HG03457 (cell line): ENCODE measurements around the gene CPNE7.
"Not testable (repeated sequence)": the region's sequence is repeated elsewhere in the genome, so short reads cannot be mapped to it uniquely, and the experiment has no call there.

Experiments
- ATAC-seq: cut with Tn5 transposase; IDR thresholded peaks from one replicate; pipeline ENCODE4 v1.9.1; 2021; ENCODE audit warnings: moderate number of reproducible peaks; ENCODE audit not compliant: unreplicated experiment

The CPNE7 gene

DNA sequence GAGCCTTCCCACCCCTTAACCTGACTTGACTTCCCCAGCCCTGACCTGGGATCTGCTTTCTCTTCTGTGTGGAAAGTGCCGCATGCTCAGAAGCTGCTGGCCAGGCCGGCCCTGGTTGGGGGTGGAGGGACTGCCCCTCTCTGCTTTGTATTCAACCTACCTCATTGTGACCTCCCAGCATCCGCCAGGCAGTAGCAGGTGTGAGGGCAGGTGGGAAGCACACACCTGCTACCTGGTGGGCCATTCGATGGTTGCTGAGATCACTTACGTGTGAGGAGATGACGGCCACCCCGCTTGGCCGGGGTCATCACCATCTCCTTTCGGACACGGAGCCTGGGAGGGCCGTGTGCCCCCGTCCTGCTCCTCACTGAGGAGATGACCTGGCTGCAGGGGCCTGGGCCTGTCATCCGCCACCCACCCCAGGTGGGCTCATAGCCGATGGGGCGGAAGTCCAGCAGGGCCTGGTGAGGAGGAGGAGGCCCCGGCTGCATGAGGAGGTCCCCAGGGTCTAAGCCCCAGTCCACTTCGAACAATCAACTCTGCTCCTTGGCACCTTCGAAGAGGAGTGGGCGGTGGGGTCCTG, 7.1 kb downstream of the CPNE7 start:
- ATAC-seq = no peak

DNA sequence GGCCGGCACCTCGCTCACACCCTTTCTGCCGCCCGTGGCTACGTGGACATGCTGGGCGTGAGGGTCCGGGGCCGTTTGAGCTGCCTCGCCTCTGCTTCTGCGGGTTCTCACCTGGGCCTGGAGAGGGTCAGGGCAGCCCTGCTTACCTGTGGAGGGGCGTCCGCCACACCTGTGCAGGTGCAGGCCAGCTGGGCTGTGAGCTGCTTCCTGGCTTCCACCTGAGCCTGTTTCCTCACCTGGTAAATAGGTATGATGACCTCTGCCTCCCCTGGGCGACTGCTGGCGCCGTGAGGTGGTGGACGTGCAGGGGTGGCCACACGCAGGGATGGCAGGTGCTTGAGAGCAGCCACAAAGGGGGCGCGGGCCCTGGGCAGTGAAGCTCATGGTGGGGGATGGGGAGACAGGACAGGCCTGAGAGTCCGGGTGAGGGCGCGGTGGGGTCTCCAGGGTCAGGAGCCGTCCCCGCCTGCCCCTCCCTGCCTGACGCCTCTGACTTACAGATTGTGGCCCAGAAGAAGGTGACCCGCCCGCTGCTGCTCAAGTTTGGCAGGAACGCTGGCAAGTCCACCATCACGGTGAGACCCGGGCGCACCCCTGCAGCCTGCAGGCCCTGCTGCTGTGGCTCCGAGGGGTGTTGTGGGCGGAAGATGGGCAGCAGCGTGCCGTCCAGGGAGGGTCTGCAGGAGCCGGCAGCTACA, 7.8 kb downstream of the CPNE7 start:
- no peak for ATAC-seq

DNA sequence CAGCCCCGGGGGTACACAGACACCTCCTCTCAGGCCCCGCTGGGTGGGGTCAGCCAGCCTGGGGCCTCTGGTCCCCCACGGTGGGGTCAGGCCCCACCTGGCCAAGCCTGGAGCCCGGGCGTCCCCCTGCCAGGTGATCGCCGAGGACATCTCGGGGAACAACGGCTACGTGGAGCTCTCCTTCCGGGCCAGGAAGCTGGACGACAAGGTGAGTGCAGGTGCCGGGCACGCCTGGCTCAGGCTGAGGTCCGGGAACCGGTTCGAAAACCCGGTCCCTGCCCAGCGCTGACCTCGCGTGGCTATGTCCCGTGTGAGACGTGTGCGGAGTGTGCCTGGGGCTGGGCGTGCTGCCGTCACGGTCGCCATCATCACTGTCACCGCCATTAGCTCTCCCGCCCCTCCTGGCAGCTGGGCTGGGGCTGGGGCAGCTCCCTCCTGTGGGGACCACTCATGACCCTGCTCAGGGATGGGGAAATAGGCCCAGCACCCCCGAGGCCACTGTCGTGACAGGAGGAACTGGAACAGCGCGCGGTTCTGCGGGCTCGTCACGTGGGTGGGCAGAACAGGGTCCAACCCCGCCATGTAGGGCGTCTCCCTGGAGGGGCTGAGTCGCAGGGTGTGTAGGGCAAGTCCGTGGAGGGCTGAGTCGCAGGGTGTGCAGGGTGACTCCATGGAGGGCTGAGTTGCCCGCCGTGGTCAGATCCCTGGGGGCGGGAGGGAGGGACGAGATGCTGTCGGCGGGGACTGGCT, 8.5 kb downstream of the CPNE7 start:
- ATAC-seq = no peak

GRCh38 chr16:89584768-89585549, 9.4 kb downstream of the CPNE7 start:
- ATAC-seq = no peak

DNA sequence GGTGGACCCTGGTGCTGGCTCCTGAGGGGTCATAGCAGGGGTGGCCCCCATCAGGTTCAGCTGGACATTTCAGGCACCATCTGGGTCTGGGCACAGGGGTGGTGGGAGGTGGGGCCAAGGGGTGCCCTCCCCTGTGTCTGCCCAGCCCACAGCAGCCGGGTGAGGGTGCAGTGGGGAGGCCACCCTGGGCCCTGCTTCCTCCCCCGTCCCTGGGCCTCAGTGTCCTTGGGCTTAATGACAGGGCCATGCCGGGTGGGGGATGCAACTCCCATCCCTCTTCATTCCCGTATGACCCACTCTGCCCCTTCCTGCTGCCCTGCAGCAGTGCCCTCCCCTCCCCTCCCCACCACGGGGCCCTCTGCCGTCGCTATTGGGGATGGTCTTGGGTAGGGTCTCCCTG, 10.7 kb downstream of the CPNE7 start:
- no peak for ATAC-seq

- ATAC-seq = no peak
Observed at GRCh38 chr16:89586853-89587252, 11.3 kb downstream of the CPNE7 start.

DNA sequence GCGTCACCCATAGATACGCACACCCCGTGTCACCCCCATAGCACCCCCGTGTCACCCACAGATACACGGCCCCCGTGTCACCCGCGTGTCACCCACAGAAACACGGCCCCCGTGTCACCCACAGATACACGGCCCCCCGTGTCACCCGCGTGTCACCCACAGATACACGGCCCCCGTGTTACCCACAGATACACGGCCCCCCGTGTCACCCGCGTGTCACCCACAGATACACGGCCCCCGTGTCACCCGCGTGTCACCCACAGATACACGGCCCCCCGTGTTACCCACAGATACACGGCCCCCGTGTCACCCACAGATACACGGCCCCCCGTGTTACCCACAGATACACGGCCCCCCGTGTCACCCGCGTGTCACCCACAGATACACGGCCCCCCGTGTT, 12.1 kb downstream of the CPNE7 start:
- not testable (repeated sequence) for ATAC-seq

GRCh38 chr16:89588413-89589109, 13.0 kb downstream of the CPNE7 start:
- no peak for ATAC-seq

GRCh38 chr16:89589241-89589926, 13.8 kb downstream of the CPNE7 start:
- no peak for ATAC-seq

- no peak for ATAC-seq
Observed at GRCh38 chr16:89593841-89594240, 18.3 kb downstream of the CPNE7 start.

DNA sequence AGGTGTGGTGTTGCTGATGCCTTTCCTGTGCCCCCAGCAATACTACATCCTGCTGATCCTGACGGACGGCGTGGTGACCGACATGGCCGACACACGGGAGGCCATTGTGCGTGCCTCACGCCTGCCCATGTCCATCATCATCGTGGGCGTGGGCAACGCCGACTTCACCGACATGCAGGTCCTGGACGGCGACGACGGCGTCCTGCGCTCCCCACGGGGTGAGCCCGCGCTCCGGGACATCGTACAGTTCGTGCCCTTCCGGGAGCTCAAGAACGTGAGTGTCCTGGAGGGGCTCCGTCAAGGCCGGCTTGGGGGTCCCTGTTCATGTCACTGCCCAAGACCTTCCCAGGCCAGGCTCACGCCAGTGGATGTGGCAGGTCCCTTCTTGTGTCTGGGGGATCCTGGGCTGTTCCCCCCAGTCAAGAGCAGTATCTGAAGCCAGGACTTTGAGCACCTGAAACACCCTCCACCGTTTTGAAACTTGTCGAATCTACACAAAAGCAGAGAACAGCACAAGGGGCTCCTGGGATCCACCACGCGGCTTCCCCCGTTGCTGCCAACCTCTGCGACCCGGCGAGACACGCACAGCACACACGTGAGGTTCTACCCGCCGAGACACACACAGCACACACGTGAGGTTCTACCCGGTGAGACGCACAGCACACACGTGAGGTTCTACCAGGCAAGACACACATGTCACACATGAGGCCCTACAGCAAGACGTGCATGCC, 19.9 kb downstream of the CPNE7 start:
- no peak for ATAC-seq

DNA sequence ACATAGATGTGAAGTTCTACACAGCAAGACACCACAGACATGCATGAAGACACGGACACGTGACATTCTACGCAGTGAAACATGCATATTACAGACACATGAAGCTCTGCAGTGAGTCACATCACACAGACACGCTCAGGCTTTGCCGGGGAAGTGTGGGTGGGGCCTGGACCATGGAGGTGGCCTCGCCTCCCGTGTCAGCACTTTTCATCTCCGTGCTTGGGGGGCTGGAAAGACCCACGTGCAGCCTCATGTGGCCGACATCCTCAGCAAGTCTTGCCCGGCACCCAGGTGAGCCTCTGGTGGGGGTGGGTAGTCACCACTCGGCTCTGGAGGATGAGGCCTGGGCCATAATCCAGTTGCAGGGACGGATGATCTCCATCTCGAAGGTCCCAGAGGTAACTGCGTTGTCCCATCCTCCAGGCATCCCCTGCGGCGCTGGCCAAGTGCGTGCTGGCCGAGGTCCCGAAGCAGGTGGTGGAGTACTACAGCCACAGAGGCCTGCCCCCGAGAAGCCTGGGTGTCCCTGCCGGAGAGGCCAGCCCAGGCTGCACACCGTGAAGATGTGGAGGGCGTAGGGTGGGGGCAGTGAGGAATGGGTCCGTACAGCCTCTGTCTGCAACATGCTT, 20.6 kb downstream of the CPNE7 start:
- no peak for ATAC-seq

GRCh38 chr16:89596957-89597649, 21.5 kb downstream of the CPNE7 start:
- no peak for ATAC-seq

DNA sequence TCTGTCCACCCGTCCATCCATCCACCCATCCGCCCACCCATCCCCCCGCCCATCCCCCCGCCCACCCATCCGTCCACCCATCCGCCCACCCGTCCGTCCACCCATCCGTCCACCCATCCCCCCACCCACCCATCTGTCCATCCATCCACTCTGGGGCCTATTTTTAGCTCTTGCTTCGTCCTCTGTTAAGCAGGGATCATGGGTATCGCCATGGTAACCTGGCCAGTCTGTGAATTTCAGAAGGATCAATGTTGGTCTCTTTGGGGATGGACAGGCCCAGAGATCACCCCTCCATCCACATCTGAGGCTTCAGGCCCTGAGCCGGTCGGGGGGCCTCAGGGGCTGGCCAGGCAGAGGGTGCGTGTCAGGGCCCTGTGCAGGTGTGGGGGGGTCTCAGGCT, 22.6 kb downstream of the CPNE7 start:
- no peak for ATAC-seq

DNA sequence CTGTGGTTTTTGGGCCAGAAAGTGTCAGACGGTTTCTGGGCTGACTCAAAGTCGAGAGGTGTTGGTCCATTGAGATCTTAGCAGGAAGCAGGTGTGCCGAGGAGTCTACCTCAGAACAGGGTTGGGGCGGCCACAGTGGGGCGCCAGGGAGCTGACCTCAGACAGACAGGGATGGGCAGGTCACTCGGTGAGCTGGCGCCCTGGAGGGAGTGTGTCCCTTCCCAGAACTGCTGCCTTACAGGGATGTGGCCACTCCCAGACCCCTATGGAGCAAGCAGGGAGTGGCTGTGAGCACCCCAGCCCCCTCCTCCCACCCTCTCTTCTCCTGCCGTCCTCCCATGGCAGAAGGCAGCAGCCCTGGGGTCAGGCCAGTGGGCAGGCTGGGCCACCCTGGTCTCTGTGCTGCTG, 23.9 kb downstream of the CPNE7 start:
- ATAC-seq = no peak

- no peak for ATAC-seq
Observed at GRCh38 chr16:89599902-89600301, 24.3 kb downstream of the CPNE7 start.

- no peak for ATAC-seq
Observed at GRCh38 chr16:89600427-89600826, 24.9 kb downstream of the CPNE7 start.

DNA sequence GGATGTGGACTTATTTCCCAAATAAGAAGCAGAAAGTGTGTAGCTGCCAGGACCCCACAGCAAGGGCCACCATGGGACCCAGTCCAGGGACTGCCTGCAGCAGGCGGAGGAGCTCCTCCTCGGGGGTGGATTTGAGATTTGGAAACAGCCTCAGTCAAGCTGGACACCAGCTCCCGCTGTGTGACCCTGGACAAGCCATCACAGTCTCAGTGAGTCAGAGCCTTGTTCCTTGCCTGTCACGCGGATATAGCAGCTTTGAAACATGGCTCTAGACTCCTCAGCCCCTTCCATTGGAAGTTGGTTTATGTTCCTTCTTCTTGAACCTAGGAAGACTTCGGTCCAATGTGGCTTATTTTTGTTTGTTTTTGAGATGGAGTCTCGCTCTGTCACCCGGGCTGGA, 25.4 kb downstream of the CPNE7 start:
- no peak for ATAC-seq

DNA sequence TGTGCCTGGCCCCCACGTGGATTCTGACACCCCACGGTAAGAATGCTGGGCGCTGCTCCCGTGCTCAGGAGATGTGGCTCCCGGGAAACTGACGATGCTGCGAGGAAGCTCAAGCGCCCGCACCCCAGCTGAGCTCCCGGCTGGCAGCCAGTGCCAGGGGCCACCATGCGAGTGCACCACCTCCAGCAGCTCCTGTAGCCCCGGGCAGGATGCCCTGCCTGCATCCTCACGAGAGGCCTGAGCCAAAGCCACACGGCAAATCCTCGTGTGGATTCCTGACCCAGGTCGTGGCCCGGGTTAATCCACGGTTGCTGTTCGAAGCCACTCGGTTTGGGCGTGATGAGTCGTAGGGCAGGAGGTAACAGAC, 26.3 kb downstream of the CPNE7 start:
- ATAC-seq = no peak
